Ectodermal cell (in vitro differentiated cells): ENCODE measurements around the gene SNX24.

Source experiments
- H3K27ac ChIP-seq: 2 replicates; pipeline ENCODE4 v1.7.0; 2013; ENCODE audit warnings: mild to moderate bottlenecking, low read depth, low read length; ENCODE audit not compliant: insufficient read depth, poor library complexity, severe bottlenecking
- H3K27me3 ChIP-seq: 2 replicates; pipeline ENCODE4 v1.7.0; 2013; ENCODE audit warnings: mild to moderate bottlenecking, low read length; ENCODE audit not compliant: insufficient read depth, control insufficient read depth, poor library complexity, severe bottlenecking
- H3K36me3 ChIP-seq: one replicate; pipeline ENCODE4 v1.7.0; 2013; ENCODE audit warnings: low read length; ENCODE audit not compliant: control insufficient read depth, insufficient read depth
- H3K4me1 ChIP-seq: one replicate; pipeline ENCODE4 v1.7.0; 2013; ENCODE audit warnings: low read length; ENCODE audit not compliant: control insufficient read depth, insufficient read depth
- H3K4me3 ChIP-seq: 2 replicates; pipeline ENCODE4 v1.7.0; 2013; ENCODE audit warnings: low read depth, low read length, control low read depth; ENCODE audit not compliant: insufficient read depth
- H3K9me3 ChIP-seq: 2 replicates; pipeline ENCODE4 v1.7.0; 2013; ENCODE audit warnings: mild to moderate bottlenecking, low read length, moderate library complexity; ENCODE audit not compliant: control insufficient read depth
- WGBS, 2 experiments: methylation state at CpG; one replicate each; pipeline ENCODE4 v1.1.7; 2013; ENCODE audit warnings: missing lambda C conversion rate in 2 of 2; 5-methylcytosine and 5-hydroxymethylcytosine counted together

Gene SNX24

DNA sequence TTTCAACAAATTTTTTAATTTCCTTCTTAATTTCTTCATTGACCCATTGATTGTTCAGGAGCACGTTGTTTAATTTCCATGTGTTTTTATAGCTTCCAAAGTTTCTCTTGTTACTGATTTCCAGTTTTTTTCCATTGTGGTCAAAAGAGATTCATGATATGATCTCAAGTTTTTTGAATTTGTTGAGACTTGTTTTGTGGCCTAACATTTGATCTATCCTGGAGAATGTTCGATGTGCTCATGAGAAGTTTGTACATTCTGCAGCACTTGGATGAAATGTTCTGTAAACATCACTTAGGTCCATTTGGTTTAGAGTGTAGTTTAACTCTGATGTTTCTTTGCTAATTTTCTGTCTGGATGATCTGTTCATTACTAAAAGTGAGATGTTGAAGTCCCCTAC, 205.8 kb downstream of the SNX24 start:
- no peaks in the 10 kb centered on the region for H3K4me1 ChIP-seq
- no peaks in the 10 kb centered on the region for H3K36me3 ChIP-seq
- 92 to 98% methylated on average over 2 of the region's 2 CpGs for WGBS, 2 experiments
- no peaks in the 10 kb centered on the region for H3K27me3 ChIP-seq
- no peak overlapping the region for H3K27ac ChIP-seq
- no peaks in the 10 kb centered on the region for H3K9me3 ChIP-seq
- no peak overlapping the region for H3K4me3 ChIP-seq
